OCI-LY3 (cell line): Measurements from ENCODE around the gene KLHL3.

ENCODE experiments used
- EZH2phosphoT487 ChIP-seq: fragments of 200-600 bp; shearing (Covaris generic); IDR thresholded peaks from 2 replicates; pipeline ENCODE4 v1.6.1; 2018; ENCODE audit warnings: antibody characterized with exemption, mixed run types, low read depth
- TF ChIP-seq, protein P1 (sequence below): fragments of 200-600, 300-600 bp; sonication (generic); IDR thresholded peaks from 2 replicates; pipeline ENCODE4 v1.5.1; 2014; ENCODE audit warnings: antibody characterized with exemption, low read length, low read depth

DNA sequence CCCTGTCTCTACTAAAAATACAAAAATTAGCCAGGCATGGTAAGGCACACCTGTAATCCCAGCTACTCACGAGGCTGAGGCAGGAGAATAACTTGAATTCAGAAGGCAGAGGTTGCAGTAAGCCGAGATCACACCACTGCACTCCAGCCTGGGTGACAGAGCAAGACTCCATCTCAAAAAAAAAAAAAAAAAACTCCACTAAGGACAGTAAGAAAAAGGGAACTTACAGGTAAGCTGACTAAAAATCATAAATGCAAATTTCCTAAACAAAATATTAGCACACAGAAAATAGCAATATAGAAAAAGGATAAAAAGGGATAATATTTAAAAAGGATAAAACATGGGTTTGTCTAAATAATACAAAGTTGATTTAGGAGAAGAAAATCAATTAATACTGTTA is 46.2 kb upstream of the KLHL3 start:
- TF ChIP-seq, protein P1, sequence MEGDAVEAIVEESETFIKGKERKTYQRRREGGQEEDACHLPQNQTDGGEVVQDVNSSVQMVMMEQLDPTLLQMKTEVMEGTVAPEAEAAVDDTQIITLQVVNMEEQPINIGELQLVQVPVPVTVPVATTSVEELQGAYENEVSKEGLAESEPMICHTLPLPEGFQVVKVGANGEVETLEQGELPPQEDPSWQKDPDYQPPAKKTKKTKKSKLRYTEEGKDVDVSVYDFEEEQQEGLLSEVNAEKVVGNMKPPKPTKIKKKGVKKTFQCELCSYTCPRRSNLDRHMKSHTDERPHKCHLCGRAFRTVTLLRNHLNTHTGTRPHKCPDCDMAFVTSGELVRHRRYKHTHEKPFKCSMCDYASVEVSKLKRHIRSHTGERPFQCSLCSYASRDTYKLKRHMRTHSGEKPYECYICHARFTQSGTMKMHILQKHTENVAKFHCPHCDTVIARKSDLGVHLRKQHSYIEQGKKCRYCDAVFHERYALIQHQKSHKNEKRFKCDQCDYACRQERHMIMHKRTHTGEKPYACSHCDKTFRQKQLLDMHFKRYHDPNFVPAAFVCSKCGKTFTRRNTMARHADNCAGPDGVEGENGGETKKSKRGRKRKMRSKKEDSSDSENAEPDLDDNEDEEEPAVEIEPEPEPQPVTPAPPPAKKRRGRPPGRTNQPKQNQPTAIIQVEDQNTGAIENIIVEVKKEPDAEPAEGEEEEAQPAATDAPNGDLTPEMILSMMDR: no peak
- no peak for TF ChIP-seq EZH2phosphoT487
